GM06990 (cell line): Measurements from ENCODE around the gene PDC.
A peak's percentile ranks its signal among the peaks of the same experiment; 100 is the strongest.

Source experiments
- DNase-seq: peaks from one replicate; pipeline ENCODE4 v3.0.0-alpha.2; 2011; ENCODE audit not compliant: insufficient read length; ENCODE audit errors: extremely low read depth
- H3K27me3 ChIP-seq: replicated peaks from 2 replicates; pipeline ENCODE4 v1.6.0; 2011; ENCODE audit warnings: low read length; ENCODE audit not compliant: control insufficient read depth, insufficient read depth
- H3K36me3 ChIP-seq: 2 replicates; pipeline ENCODE4 v1.5.1; 2011; ENCODE audit warnings: low read length; ENCODE audit not compliant: control insufficient read depth, insufficient read depth
- H3K4me3 ChIP-seq: replicated peaks from 2 replicates; pipeline ENCODE4 v1.5.1; 2011; ENCODE audit warnings: low read depth, mild to moderate bottlenecking, control low read depth, low read length
- TF ChIP-seq, protein P1 (sequence below): IDR thresholded peaks from 2 replicates; pipeline ENCODE4 v1.5.1; 2011; ENCODE audit warnings: low read length, control low read depth, mild to moderate bottlenecking, inconsistent platforms; ENCODE audit not compliant: insufficient read depth, poor library complexity, severe bottlenecking

PDC gene

DNA sequence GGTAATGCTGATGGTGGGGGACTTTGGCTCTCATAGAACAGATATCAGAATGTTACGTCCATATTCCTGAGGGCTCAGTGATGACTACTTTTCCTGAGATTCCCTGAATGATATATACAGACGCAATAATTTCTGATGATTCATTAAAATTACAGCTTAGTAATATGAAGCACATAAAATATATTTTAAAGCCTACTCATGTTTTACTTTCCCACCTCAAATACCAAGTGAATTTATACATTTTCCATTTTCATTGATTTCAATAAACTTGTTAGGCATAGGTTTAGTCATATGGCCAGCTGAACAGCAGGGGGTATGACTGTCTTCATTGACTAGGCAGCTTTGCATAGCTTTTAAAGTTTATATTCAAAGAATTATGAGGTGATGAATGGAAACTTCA lies 26.2 kb upstream of the PDC start:
- TF ChIP-seq, protein P1, sequence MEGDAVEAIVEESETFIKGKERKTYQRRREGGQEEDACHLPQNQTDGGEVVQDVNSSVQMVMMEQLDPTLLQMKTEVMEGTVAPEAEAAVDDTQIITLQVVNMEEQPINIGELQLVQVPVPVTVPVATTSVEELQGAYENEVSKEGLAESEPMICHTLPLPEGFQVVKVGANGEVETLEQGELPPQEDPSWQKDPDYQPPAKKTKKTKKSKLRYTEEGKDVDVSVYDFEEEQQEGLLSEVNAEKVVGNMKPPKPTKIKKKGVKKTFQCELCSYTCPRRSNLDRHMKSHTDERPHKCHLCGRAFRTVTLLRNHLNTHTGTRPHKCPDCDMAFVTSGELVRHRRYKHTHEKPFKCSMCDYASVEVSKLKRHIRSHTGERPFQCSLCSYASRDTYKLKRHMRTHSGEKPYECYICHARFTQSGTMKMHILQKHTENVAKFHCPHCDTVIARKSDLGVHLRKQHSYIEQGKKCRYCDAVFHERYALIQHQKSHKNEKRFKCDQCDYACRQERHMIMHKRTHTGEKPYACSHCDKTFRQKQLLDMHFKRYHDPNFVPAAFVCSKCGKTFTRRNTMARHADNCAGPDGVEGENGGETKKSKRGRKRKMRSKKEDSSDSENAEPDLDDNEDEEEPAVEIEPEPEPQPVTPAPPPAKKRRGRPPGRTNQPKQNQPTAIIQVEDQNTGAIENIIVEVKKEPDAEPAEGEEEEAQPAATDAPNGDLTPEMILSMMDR, result no peak
- H3K36me3 ChIP-seq, result no peaks in the 10 kb centered on the region
- no peak for DNase-seq
- no peak overlapping the region for H3K4me3 ChIP-seq
- H3K27me3 ChIP-seq, result no peaks in the 10 kb centered on the region

DNA sequence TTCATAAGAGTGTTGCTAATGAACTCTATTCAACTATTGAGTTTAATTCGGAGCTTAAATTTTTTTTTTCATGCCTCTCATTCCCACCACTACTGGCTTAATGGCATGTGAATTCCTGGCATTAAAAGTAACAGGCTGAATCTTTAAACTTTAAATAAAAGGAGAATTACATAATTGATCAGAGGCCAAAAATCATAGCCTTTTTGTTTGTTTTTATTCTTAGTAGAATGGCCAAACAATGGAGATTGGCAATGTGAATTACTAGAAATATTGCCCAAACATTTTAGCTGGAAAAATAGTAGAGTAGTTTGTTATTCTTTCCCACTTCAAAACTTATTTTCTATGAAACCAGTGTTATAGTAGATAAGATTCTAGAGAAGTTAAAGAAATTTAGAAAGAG lies 25.1 kb upstream of the PDC start:
- Histone ChIP-seq H3K4me3 (no peak overlapping the region), H3K27me3 (no peaks in the 10 kb centered on the region), H3K36me3 (no peaks in the 10 kb centered on the region)
- TF ChIP-seq, protein P1, result no peak
- no peak for DNase-seq

DNA sequence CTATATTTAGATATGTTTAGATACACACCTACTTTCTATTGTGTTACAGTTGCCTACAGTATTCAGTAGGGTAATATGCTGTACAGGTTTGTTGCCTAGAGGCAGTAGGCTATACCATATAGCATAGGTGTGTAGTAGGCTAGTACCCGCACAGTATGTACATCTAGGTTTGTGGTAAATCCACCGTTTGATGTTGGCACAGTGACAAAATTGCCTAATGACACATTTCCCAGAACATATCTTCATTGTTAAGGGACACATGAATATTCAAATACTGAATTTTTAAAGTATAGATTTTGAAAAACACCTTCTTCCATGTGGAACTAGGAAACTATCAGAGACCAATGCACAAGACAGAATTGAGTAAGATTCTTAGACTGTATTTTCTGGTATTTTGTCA lies 22.6 kb upstream of the PDC start:
- DNase-seq, result no peak
- TF ChIP-seq, protein P1, result no peak
- Histone ChIP-seq H3K4me3 (no peak overlapping the region), H3K27me3 (no peaks in the 10 kb centered on the region), H3K36me3 (no peaks in the 10 kb centered on the region)

DNA sequence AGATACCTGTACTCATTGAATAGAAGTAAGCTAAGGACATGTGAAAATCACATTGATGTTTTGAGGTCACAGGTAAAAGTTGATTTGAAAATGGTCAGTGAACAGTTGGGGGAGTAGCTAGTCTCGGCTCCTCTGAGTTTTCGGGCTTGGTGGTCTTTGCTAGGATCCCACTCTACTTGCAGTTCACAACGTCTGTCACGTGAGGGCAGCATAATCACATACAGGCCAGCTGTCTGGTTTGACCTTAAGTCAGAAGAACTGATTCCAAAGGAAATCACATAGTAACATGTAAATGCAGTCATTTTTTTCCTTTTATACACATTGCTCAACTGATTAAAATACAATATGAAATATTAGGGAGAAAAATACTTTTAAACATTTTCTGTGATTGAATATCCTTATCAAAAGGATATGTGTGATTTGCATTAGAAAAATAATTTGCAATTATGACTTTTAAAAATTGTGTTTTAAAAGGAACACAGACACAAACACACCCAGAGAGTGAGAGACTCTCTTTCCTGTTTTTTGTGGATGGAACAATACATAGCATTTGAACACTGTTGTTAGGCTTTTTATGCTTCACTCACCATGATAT lies 21.8 kb upstream of the PDC start:
- H3K27me3 ChIP-seq, result no peaks in the 10 kb centered on the region
- H3K36me3 ChIP-seq, result no peaks in the 10 kb centered on the region
- TF ChIP-seq, protein P1, result peak; percentile 91
- H3K4me3 ChIP-seq, result no peak overlapping the region
- peak; percentile 12 for DNase-seq

DNA sequence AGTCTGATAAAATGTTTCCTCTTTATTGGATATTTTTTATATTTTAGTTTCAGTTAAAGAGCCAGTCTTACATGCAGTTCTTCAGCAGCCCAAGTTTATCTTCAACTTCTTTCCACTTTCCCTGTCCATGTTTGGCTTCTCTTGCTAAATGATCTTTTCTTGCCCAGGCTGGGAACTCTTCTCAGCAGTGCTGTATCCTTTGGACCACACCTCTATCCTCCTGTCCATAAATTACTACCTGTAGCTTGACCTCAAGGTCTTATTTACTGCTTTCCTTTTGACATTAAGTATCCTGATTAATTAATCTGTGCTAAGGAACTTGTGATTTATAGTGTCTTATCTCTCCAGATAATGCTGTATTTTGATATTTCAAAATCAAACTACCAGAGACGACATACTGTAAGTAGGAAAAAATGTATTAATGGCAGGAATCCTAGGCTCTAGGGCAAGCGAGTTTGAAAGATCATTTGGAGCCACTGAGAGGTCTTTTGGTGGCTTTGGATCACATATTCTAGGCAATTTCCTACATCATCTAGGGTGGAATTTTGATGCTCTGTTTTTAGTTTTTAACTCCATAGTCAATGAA lies 20.5 kb upstream of the PDC start:
- DNase-seq, result no peak
- H3K36me3 ChIP-seq, result no peaks in the 10 kb centered on the region
- H3K27me3 ChIP-seq, result no peaks in the 10 kb centered on the region
- no peak overlapping the region for H3K4me3 ChIP-seq
- TF ChIP-seq, protein P1, result no peak
